ENCODE data around the gene BFSP2.

The BFSP2 gene

DNA sequence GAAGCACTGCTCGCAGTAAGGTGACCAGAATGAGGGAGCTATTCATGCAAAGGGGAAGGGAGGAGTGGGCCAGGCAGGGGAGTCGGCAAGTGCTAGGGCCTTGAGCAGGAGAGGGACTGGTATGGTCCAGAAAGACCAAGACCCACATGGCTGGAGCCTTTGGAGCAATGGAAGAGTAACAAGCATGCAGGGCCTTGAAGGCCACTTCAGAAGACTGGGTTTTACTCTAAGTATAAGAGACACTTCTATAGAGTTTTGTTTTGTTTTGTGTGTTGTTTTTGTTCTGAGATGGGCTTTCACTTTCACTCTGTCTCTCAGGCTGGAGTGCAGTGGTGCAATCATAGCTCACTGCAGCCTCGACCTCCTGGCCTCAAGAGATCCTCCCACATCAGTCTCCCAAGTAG lies 42.0 kb downstream of the BFSP2 start:
- Histone ChIP-seq H2AFZ (ENCODE audit: low read length) (peak overlapping the region; percentile 74), H3K4me1 (ENCODE audit: insufficient read depth, low read length, poor library complexity, severe bottlenecking) (no peaks in the 10 kb centered on the region), H3K9me3 (ENCODE audit: insufficient read depth, low read depth, low read length) (no peaks in the 10 kb centered on the region), H3K4me3 (ENCODE audit: low read length, poor library complexity, severe bottlenecking) (peak overlapping the region; percentile 26), H3K4me2 (ENCODE audit: low read depth, low read length, poor library complexity, severe bottlenecking) (peak overlapping the region; percentile 45), H3F3A (ENCODE audit: low read depth) (no peaks in the 10 kb centered on the region), H3K27me3 (ENCODE audit: insufficient read depth, low read length, poor library complexity, severe bottlenecking) (no peaks in the 10 kb centered on the region), H3K79me2 (ENCODE audit: insufficient read depth, low read length) (no peaks in the 10 kb centered on the region), H3K9ac (ENCODE audit: low read depth, low read length, poor library complexity, severe bottlenecking) (no peak overlapping the region), H3K36me3 (ENCODE audit: insufficient read depth, low read length) (no peaks in the 10 kb centered on the region), H4K20me1 (ENCODE audit: insufficient read depth, low read length, poor library complexity, severe bottlenecking) (no peaks in the 10 kb centered on the region), H3K9me2 (replicated peaks; ENCODE audit: low read depth, low read length) (no peaks in the 10 kb centered on the region)
- TF ChIP-seq, protein P1, sequence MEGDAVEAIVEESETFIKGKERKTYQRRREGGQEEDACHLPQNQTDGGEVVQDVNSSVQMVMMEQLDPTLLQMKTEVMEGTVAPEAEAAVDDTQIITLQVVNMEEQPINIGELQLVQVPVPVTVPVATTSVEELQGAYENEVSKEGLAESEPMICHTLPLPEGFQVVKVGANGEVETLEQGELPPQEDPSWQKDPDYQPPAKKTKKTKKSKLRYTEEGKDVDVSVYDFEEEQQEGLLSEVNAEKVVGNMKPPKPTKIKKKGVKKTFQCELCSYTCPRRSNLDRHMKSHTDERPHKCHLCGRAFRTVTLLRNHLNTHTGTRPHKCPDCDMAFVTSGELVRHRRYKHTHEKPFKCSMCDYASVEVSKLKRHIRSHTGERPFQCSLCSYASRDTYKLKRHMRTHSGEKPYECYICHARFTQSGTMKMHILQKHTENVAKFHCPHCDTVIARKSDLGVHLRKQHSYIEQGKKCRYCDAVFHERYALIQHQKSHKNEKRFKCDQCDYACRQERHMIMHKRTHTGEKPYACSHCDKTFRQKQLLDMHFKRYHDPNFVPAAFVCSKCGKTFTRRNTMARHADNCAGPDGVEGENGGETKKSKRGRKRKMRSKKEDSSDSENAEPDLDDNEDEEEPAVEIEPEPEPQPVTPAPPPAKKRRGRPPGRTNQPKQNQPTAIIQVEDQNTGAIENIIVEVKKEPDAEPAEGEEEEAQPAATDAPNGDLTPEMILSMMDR (conservative IDR thresholded peaks at IDR 0.05; ENCODE audit: low read length), result no peak
- no peak for TF ChIP-seq EZH2phosphoT487 (IDR thresholded peaks at IDR 0.05; ENCODE audit: borderline replicate concordance)

DNA sequence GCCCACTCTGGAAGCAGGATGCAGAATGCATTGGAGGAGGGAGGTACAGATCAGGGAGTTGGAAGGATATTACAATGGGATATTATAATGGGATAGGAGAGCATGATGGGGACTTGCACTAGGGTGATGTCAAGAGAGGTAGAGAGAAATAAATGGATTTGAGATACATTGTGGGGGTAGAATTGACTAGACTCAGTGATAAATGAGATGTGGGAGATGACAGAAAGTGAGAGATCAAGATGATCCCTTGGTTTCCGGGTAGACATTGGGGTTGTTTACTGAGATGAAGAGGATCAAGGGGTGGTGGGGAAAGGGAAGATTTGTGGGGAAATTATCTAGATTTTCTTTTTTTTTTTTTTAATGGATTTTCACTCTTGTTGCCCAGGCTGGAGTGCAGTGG lies 42.7 kb downstream of the BFSP2 start:
- H3F3A ChIP-seq (ENCODE audit: low read depth), result no peaks in the 10 kb centered on the region
- H3K9ac ChIP-seq (ENCODE audit: low read depth, low read length, poor library complexity, severe bottlenecking), result no peak overlapping the region
- no peaks in the 10 kb centered on the region for H4K20me1 ChIP-seq (ENCODE audit: insufficient read depth, low read length, poor library complexity, severe bottlenecking)
- TF ChIP-seq, protein P1 (conservative IDR thresholded peaks at IDR 0.05; ENCODE audit: low read length), result no peak
- no peak for TF ChIP-seq EZH2phosphoT487 (IDR thresholded peaks at IDR 0.05; ENCODE audit: borderline replicate concordance)
- H3K4me2 ChIP-seq (ENCODE audit: low read depth, low read length, poor library complexity, severe bottlenecking), result peak overlapping the region; percentile 45
- no peaks in the 10 kb centered on the region for H3K79me2 ChIP-seq (ENCODE audit: insufficient read depth, low read length)
- no peaks in the 10 kb centered on the region for H3K9me2 ChIP-seq (replicated peaks; ENCODE audit: low read depth, low read length)
- H3K36me3 ChIP-seq (ENCODE audit: insufficient read depth, low read length), result no peaks in the 10 kb centered on the region
- no peaks in the 10 kb centered on the region for H3K9me3 ChIP-seq (ENCODE audit: insufficient read depth, low read depth, low read length)
- H2AFZ ChIP-seq (ENCODE audit: low read length), result peak overlapping the region; percentile 74; the same call in 1 of the 2 replicates
- no peak overlapping the region for H3K4me3 ChIP-seq (ENCODE audit: low read length, poor library complexity, severe bottlenecking)
- H3K4me1 ChIP-seq (ENCODE audit: insufficient read depth, low read length, poor library complexity, severe bottlenecking), result no peaks in the 10 kb centered on the region
- H3K27me3 ChIP-seq (ENCODE audit: insufficient read depth, low read length, poor library complexity, severe bottlenecking), result no peaks in the 10 kb centered on the region

DNA sequence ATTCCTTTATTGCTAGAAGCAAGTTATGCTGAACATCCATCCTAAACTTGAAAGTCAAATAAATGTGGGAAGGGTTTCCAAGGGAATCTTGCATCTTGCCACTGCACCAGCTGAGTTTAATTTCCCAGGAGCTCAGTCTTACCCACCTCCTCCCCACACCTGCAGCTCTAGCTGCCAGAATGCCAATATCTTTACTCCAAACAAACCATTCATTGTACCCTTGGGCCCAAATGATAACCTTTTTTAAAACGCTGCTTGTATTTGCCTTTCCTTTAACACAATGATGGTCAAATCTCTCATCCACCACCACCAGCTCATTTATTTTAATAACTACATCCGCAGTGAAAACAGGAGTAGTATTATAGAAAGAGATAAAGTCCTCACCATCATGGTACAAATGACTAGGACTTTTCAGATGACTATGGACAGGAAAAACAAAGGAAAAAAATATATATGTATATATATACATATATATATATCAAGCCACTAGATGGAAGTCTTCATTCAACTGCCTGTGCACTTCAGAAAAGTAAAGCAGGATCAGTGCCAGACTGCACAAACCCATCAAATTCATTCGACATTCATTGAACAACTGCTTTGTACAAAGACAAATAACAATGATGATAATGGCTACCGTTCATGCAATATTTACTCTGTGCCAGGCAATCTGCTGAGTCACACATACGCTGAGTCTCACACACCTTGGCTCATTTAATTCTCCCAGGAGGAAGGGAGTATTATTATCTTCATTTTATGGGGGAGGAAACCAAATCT lies 44.0 kb downstream of the BFSP2 start:
- no peaks in the 10 kb centered on the region for H3K79me2 ChIP-seq (ENCODE audit: insufficient read depth, low read length)
- H3F3A ChIP-seq (ENCODE audit: low read depth), result no peaks in the 10 kb centered on the region
- no peak overlapping the region for H3K9ac ChIP-seq (ENCODE audit: low read depth, low read length, poor library complexity, severe bottlenecking)
- no peaks in the 10 kb centered on the region for H3K4me1 ChIP-seq (ENCODE audit: insufficient read depth, low read length, poor library complexity, severe bottlenecking)
- no peak overlapping the region for H3K4me2 ChIP-seq (ENCODE audit: low read depth, low read length, poor library complexity, severe bottlenecking)
- H2AFZ ChIP-seq (ENCODE audit: low read length), result no peak overlapping the region
- no peaks in the 10 kb centered on the region for H3K27me3 ChIP-seq (ENCODE audit: insufficient read depth, low read length, poor library complexity, severe bottlenecking)
- H3K9me2 ChIP-seq (replicated peaks; ENCODE audit: low read depth, low read length), result no peaks in the 10 kb centered on the region
- H4K20me1 ChIP-seq (ENCODE audit: insufficient read depth, low read length, poor library complexity, severe bottlenecking), result no peaks in the 10 kb centered on the region
- TF ChIP-seq EZH2phosphoT487 (IDR thresholded peaks at IDR 0.05; ENCODE audit: borderline replicate concordance), result no peak
- TF ChIP-seq, protein P1 (conservative IDR thresholded peaks at IDR 0.05; ENCODE audit: low read length), result no peak
- no peak overlapping the region for H3K4me3 ChIP-seq (ENCODE audit: low read length, poor library complexity, severe bottlenecking)
- no peaks in the 10 kb centered on the region for H3K36me3 ChIP-seq (ENCODE audit: insufficient read depth, low read length)
- no peaks in the 10 kb centered on the region for H3K9me3 ChIP-seq (ENCODE audit: insufficient read depth, low read depth, low read length)
